Glutamatergic neuron (in vitro differentiated cells): ENCODE measurements around the gene ALG3. TPM values are rescaled to one million over a fixed set of nuclear protein-coding genes. Genes with fewer than 3 reads are reported as not detected.
A peak's percentile ranks its signal among the peaks of the same experiment; 100 is the strongest.
"Not testable (repeated sequence)": the region's sequence is repeated elsewhere in the genome, so short reads cannot be mapped to it uniquely, and the experiment has no call there.

Experiments used
- DNase-seq: peaks from one replicate; pipeline ENCODE4 v3.0.0; 2022
- H3K27ac Mint-ChIP-seq: one replicate; pipeline ENCODE4 v1.8.0; 2020; ENCODE audit warnings: mild to moderate bottlenecking, mixed read lengths, inconsistent platforms; ENCODE audit not compliant: unreplicated experiment
- H3K27me3 Mint-ChIP-seq: one replicate; pipeline ENCODE4 v1.8.0; 2020; ENCODE audit warnings: mild to moderate bottlenecking, moderate library complexity, mixed read lengths, inconsistent platforms; ENCODE audit not compliant: unreplicated experiment
- H3K36me3 Mint-ChIP-seq: one replicate; pipeline ENCODE4 v1.8.0; 2020; ENCODE audit warnings: mild to moderate bottlenecking, mixed read lengths, inconsistent platforms; ENCODE audit not compliant: unreplicated experiment
- H3K4me1 Mint-ChIP-seq: one replicate; pipeline ENCODE4 v1.8.0; 2020; ENCODE audit warnings: mild to moderate bottlenecking, low read depth, mixed read lengths, inconsistent platforms; ENCODE audit not compliant: unreplicated experiment
- H3K4me3 Mint-ChIP-seq: one replicate; pipeline ENCODE4 v1.8.0; 2020; ENCODE audit warnings: mild to moderate bottlenecking, mixed read lengths, inconsistent platforms; ENCODE audit not compliant: unreplicated experiment
- H3K9me3 Mint-ChIP-seq: one replicate; pipeline ENCODE4 v1.8.0; 2020; ENCODE audit warnings: mild to moderate bottlenecking, moderate library complexity, mixed read lengths, inconsistent platforms; ENCODE audit not compliant: unreplicated experiment
- CTCF ChIP-seq: fragments of 200-600 bp; sonication (generic); IDR thresholded peaks from one replicate; pipeline ENCODE4 v1.5.0; 2021; ENCODE audit not compliant: partially characterized antibody, unreplicated experiment
- total RNA-seq: library from RNA; stranded (reverse); fragmentation: NEBNext Ultra II Directional; extraction: Animal tissue kit (Norgen Biotek cat#: 25700); gene quantifications from one replicate; pipeline ENCODE4 v1.2.1, GENCODE V29; 2021; ENCODE audit not compliant: unreplicated experiment

The ALG3 gene
- total RNA-seq, 1 donor from 2014 or later = 26.5 TPM

- peaks cover 5% of the 10 kb centered on the region for H3K4me1 Mint-ChIP-seq
- peaks cover 14% of the 10 kb centered on the region for H3K9me3 Mint-ChIP-seq
- no peak for DNase-seq
- TF ChIP-seq CTCF = no peak
- H3K27me3 Mint-ChIP-seq = peaks cover 11% of the 10 kb centered on the region
- peaks cover 10% of the 10 kb centered on the region for H3K36me3 Mint-ChIP-seq
- H3K27ac Mint-ChIP-seq = peak overlapping the region; percentile 48
- H3K4me3 Mint-ChIP-seq = no peak overlapping the region
Measured at GRCh38 chr3:184282941-184283340, 34.2 kb upstream of the ALG3 start.

- peaks cover 7% of the 10 kb centered on the region for H3K4me1 Mint-ChIP-seq
- peaks cover 23% of the 10 kb centered on the region for H3K27me3 Mint-ChIP-seq
- peaks cover 13% of the 10 kb centered on the region for H3K9me3 Mint-ChIP-seq
- no peak for DNase-seq
- TF ChIP-seq CTCF = no peak
- peaks cover 8% of the 10 kb centered on the region for H3K36me3 Mint-ChIP-seq
- H3K27ac Mint-ChIP-seq = no peak overlapping the region
- H3K4me3 Mint-ChIP-seq = no peak overlapping the region
Measured at GRCh38 chr3:184277366-184277765, 28.6 kb upstream of the ALG3 start.

GRCh38 chr3:184275961-184276910 lies 27.5 kb upstream of the ALG3 start, which contains the start of gene ECE2:
TSS of gene ECE2 (plus strand) at chr3:184276022. CDS start at chr3:184276154, 132 bp downstream.
- H3K4me1 Mint-ChIP-seq = peaks cover 7% of the 10 kb centered on the region
- H3K27me3 Mint-ChIP-seq = peaks cover 22% of the 10 kb centered on the region
- TF ChIP-seq CTCF = no peak
- H3K9me3 Mint-ChIP-seq = peaks cover 9% of the 10 kb centered on the region
- peak within 1 kb of the TSS; percentile 64 for H3K4me3 Mint-ChIP-seq
- peak within 1 kb of the TSS; percentile 34 for H3K27ac Mint-ChIP-seq
- H3K36me3 Mint-ChIP-seq = peaks cover 4% of the 10 kb centered on the region
- DNase-seq = no peak

GRCh38 chr3:184275381-184275701 lies 26.6 kb upstream of the ALG3 start:
- Mint-ChIP-seq H3K9me3 (peaks cover 9% of the 10 kb centered on the region), H3K27ac (peak overlapping the region; percentile 34), H3K36me3 (peaks cover 4% of the 10 kb centered on the region), H3K4me1 (peaks cover 7% of the 10 kb centered on the region), H3K4me3 (peak overlapping the region; percentile 64), H3K27me3 (peaks cover 20% of the 10 kb centered on the region)
- DNase-seq = no peak
- TF ChIP-seq CTCF = no peak

GRCh38 chr3:184272269-184272668 lies 23.5 kb upstream of the ALG3 start:
- DNase-seq = no peak
- peaks cover 17% of the 10 kb centered on the region for H3K27me3 Mint-ChIP-seq
- no peak for TF ChIP-seq CTCF
- no peak overlapping the region for H3K27ac Mint-ChIP-seq
- H3K4me1 Mint-ChIP-seq = peaks cover 7% of the 10 kb centered on the region
- H3K36me3 Mint-ChIP-seq = peaks cover 1% of the 10 kb centered on the region
- peaks cover 9% of the 10 kb centered on the region for H3K9me3 Mint-ChIP-seq
- no peak overlapping the region for H3K4me3 Mint-ChIP-seq

GRCh38 chr3:184267249-184267648 lies 18.5 kb upstream of the ALG3 start:
- not testable (repeated sequence) for H3K9me3 Mint-ChIP-seq, H3K27ac Mint-ChIP-seq, H3K27me3 Mint-ChIP-seq, H3K4me3 Mint-ChIP-seq, H3K4me1 Mint-ChIP-seq, H3K36me3 Mint-ChIP-seq, DNase-seq
